Measurements from ENCODE around the gene SETD6. TPM values are rescaled to one million over a fixed set of nuclear protein-coding genes. Genes with fewer than 3 reads are reported as not detected.
A peak's percentile ranks its signal among the peaks of the same experiment; 100 is the strongest.

SETD6 gene
- total and polyA plus RNA-seq, 2 of the 13 experiments (the other 11 are each of a cell fraction or from before 2014, with no cell fraction given) = 24.0 to 25.7 TPM

GRCh38 chr16:58515871-58516767, 802 bp downstream of the SETD6 start (continued):
- TF ChIP-seq ZBTB2 (CRISPR knock-in tag; IDR thresholded peaks at IDR 0.05; ENCODE audit: low read depth) (peak; percentile 9), ZNF816 (CRISPR knock-in tag; IDR thresholded peaks at IDR 0.05; ENCODE audit: borderline replicate concordance) (no peak), ZBED4 (CRISPR knock-in tag; IDR thresholded peaks at IDR 0.05; ENCODE audit: borderline replicate concordance) (no peak; the same call in 1 of the 2 replicates), DZIP1 (CRISPR knock-in tag; IDR thresholded peaks at IDR 0.05) (peak; percentile 84; the same call in 1 of the 2 replicates), ELF3 (CRISPR knock-in tag; IDR thresholded peaks at IDR 0.05) (no peak), SAFB2 (CRISPR knock-in tag; IDR thresholded peaks at IDR 0.05; ENCODE audit: borderline replicate concordance, low read depth) (no peak; the same call in 1 of the 2 replicates), IRF9 (CRISPR knock-in tag; IDR thresholded peaks at IDR 0.05; ENCODE audit: borderline replicate concordance) (0 out of 2 replicates have a peak, but pooled peaks have one; percentile 25), GTF2F1 (IDR thresholded peaks at IDR 0.05; ENCODE audit: low read length) (no peak), ZBTB8A (CRISPR knock-in tag; IDR thresholded peaks at IDR 0.05; ENCODE audit: borderline replicate concordance, low read depth) (no peak), PRDM10 (CRISPR knock-in tag; IDR thresholded peaks at IDR 0.05; ENCODE audit: low read depth) (no peak), TBX2 (CRISPR knock-in tag; IDR thresholded peaks at IDR 0.05; ENCODE audit: borderline replicate concordance) (no peak), ZNF703 (CRISPR knock-in tag; IDR thresholded peaks at IDR 0.05; ENCODE audit: borderline replicate concordance) (no peak; the same call in 1 of the 2 replicates)

All from HepG2 (cell line).